OCI-LY3 (cell line): Measurements from ENCODE around the gene PCED1A.

ENCODE experiments used
- H2AFZ ChIP-seq: fragments of 200-600, 300-600 bp; shearing (Covaris generic); 2 replicates; pipeline ENCODE4 v1.6.0; 2014; ENCODE audit warnings: antibody characterized with exemption, low read depth, low read length
- H3K27ac ChIP-seq: fragments of 200-600, 300-600 bp; sonication (generic); 2 replicates; pipeline ENCODE4 v1.5.1; 2014; ENCODE audit warnings: mild to moderate bottlenecking, low read length, moderate library complexity, mixed read lengths
- H3K27me3 ChIP-seq: fragments of 200-600, 300-600 bp; sonication (generic); 2 replicates; pipeline ENCODE4 v1.6.1; 2014; ENCODE audit warnings: low read depth, low read length, mixed read lengths
- H3K36me3 ChIP-seq: fragments of 200-600, 300-600 bp; sonication (generic); replicated peaks from 2 replicates; pipeline ENCODE3; 2014; ENCODE audit warnings: low read depth, low read length, mixed read lengths
- H3K4me1 ChIP-seq: fragments of 300-600, 200-600 bp; sonication (generic); 2 replicates; pipeline ENCODE4 v1.6.1; 2014; ENCODE audit warnings: low read length, mixed read lengths
- H3K4me2 ChIP-seq: fragments of 200-600, 300-600 bp; sonication (generic); 2 replicates; pipeline ENCODE4 v1.6.1; 2014; ENCODE audit warnings: low read length, mixed read lengths
- H3K4me3 ChIP-seq: fragments of 300-600, 200-600 bp; sonication (generic); 2 replicates; pipeline ENCODE4 v1.5.1; 2014; ENCODE audit warnings: antibody characterized with exemption, mild to moderate bottlenecking, low read length, moderate library complexity
- H3K79me2 ChIP-seq: fragments of 300-600, 200-600 bp; shearing (Covaris generic); 2 replicates; pipeline ENCODE4 v1.6.1; 2014; ENCODE audit warnings: mild to moderate bottlenecking, low read length, mixed read lengths
- H3K9ac ChIP-seq: fragments of 300-600, 200-600 bp; shearing (Covaris generic); 2 replicates; pipeline ENCODE4 v1.6.0; 2014; ENCODE audit warnings: mild to moderate bottlenecking, low read length, moderate library complexity
- H3K9me3 ChIP-seq: fragments of 200-600, 300-600 bp; shearing (Covaris generic); 2 replicates; pipeline ENCODE4 v1.6.1; 2014; ENCODE audit warnings: low read length, mixed read lengths; ENCODE audit not compliant: insufficient read depth
- H4K20me1 ChIP-seq: fragments of 200-600, 300-600 bp; sonication (generic); 2 replicates; pipeline ENCODE4 v1.6.1; 2016; ENCODE audit warnings: low read length, mixed read lengths; ENCODE audit not compliant: insufficient read depth
- EZH2phosphoT487 ChIP-seq: fragments of 200-600 bp; shearing (Covaris generic); IDR thresholded peaks from 2 replicates; pipeline ENCODE4 v1.6.1; 2018; ENCODE audit warnings: antibody characterized with exemption, mixed run types, low read depth
- TF ChIP-seq, protein P1 (sequence below): fragments of 200-600, 300-600 bp; sonication (generic); IDR thresholded peaks from 2 replicates; pipeline ENCODE4 v1.5.1; 2014; ENCODE audit warnings: antibody characterized with exemption, low read length, low read depth

PCED1A gene

DNA sequence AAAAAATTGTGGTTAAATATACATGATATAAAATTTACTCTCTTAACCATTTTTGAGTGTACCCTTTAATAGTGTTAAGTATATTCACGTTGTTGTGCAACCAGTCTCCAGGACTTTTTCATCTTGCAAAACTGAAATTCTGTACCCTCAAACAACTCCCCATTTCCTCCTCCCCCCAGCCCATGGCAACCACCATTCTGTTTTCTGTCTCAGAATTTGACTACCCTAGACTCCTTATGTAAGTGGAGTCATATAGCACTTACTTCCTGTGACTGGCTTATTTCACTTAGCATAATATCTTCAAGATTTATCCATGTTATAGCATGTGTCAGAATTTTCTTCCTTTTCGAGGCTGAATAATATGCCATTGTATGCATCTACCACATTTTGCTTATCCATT lies 5.2 kb upstream of the PCED1A start:
- Histone ChIP-seq H3K27me3 (no peaks in the 10 kb centered on the region), H3K36me3 (no peaks in the 10 kb centered on the region), H3K9ac (no peak overlapping the region), H3K27ac (no peak overlapping the region), H3K4me2 (no peak overlapping the region), H3K4me1 (peaks cover 5% of the 10 kb centered on the region), H3K4me3 (no peak overlapping the region), H3K9me3 (no peaks in the 10 kb centered on the region), H4K20me1 (no peaks in the 10 kb centered on the region), H3K79me2 (peaks cover 8% of the 10 kb centered on the region), H2AFZ (no peak overlapping the region)
- TF ChIP-seq, protein P1, sequence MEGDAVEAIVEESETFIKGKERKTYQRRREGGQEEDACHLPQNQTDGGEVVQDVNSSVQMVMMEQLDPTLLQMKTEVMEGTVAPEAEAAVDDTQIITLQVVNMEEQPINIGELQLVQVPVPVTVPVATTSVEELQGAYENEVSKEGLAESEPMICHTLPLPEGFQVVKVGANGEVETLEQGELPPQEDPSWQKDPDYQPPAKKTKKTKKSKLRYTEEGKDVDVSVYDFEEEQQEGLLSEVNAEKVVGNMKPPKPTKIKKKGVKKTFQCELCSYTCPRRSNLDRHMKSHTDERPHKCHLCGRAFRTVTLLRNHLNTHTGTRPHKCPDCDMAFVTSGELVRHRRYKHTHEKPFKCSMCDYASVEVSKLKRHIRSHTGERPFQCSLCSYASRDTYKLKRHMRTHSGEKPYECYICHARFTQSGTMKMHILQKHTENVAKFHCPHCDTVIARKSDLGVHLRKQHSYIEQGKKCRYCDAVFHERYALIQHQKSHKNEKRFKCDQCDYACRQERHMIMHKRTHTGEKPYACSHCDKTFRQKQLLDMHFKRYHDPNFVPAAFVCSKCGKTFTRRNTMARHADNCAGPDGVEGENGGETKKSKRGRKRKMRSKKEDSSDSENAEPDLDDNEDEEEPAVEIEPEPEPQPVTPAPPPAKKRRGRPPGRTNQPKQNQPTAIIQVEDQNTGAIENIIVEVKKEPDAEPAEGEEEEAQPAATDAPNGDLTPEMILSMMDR = no peak
- TF ChIP-seq EZH2phosphoT487 = no peak

DNA sequence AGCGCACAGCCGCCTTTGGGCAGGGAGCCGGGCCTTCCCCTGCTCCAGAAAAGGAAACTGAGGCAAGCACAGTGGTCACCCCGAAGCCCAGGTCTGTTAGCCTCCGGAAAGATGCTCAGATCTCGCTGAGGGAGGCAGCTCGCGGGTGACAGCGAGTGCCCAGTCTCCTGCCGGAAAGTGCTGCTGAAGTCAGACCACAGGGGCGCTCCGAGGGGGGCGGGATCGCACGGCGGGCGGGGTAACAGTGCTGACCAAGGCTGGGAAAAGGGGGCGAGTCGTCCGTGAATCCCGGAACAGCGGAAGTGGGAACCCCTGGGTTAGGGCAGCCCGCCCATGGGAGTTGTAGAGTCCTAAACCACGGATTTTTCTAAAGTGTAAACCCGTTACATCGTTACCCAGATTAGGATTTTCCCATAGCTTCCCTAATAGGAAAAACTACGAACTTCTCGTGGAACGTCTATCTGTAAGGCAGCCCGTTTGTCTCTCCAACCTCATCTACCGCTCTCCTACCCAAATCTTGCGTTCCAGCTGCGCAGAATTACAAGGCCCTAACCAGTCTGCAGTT lies 594 bp upstream of the PCED1A start:
- peaks cover 8% of the 10 kb centered on the region for H3K36me3 ChIP-seq
- H3K27ac ChIP-seq = no peak overlapping the region
- peak overlapping the region; percentile 94 for H3K4me2 ChIP-seq
- H3K79me2 ChIP-seq = peaks cover 8% of the 10 kb centered on the region
- H3K4me3 ChIP-seq = peak overlapping the region; percentile 83
- TF ChIP-seq EZH2phosphoT487 = no peak
- TF ChIP-seq, protein P1 = no peak
- H4K20me1 ChIP-seq = no peaks in the 10 kb centered on the region
- H3K27me3 ChIP-seq = no peaks in the 10 kb centered on the region
- H3K9me3 ChIP-seq = no peaks in the 10 kb centered on the region
- H3K4me1 ChIP-seq = peaks cover 8% of the 10 kb centered on the region
- peak overlapping the region; percentile 59 for H3K9ac ChIP-seq
- peak overlapping the region; percentile 49; the same call in 1 of the 2 replicates for H2AFZ ChIP-seq

DNA sequence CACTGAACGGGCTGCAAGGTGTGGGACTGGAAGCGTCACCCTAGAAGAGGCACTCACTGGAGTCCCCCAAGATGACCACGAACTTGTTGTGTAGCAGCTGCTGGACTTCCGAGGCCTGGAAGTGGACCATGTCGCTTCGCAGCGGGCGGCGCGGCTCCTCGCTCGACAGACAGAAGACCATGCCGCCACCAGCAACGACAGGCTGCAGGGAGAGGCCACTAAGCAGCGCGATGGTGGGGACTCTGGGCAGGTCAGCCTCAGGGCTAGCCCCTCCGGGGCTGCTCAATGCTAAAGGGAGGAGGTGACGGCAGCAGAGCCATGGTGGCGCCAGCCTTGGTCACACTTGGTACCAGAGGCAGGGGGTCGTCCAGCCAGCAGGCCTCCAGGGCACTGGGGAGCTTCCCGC lies 720 bp downstream of the PCED1A start:
- Histone ChIP-seq H3K4me2 (peak overlapping the region; percentile 79), H4K20me1 (no peaks in the 10 kb centered on the region), H3K4me3 (peak overlapping the region; percentile 83), H3K4me1 (peaks cover 8% of the 10 kb centered on the region), H2AFZ (no peak overlapping the region), H3K27me3 (no peaks in the 10 kb centered on the region), H3K27ac (no peak overlapping the region), H3K9me3 (no peaks in the 10 kb centered on the region), H3K79me2 (peaks cover 8% of the 10 kb centered on the region), H3K36me3 (peaks cover 13% of the 10 kb centered on the region), H3K9ac (no peak overlapping the region)
- TF ChIP-seq EZH2phosphoT487 = no peak
- TF ChIP-seq, protein P1 = no peak

DNA sequence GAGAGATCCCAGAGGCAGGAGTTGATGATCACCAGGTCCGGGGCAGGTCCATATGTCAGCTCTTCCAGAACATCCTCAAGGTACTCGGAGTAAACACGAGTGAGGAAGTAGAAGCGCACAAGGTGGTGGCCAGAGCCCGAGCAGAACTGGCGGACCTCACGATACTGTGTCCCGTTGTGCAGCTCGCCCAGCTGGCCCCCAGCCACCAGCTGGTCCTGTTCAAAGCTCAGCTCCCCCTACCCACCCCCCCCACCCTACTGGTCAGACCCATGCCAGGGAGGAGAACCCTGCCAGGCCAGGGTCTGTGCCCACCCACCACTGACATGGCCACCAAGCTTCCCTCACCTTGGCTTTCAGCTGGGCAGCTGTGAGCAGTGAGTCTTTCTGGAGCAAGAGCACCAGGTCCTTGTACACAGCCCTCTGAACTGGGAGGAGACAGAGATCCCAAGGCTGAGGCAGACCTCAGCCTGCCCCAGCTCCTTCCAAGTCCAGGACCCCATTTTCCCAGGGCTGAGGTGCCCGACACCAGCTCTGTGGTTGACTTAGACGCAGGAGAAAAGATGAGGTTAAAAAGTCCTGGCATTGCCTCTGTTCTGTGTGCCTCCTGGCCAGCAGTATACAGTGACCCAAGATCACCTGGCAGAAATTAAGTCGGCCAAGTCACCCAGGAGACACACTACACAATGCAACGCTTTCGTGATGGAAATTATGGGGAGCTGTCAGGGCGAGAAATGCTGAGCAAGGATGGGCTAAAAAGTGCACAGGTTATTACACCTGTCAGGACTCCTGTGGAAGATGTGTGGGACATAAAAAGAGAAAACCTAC lies 1.4 kb downstream of the PCED1A start:
- Histone ChIP-seq H3K9ac (no peak overlapping the region), H4K20me1 (no peaks in the 10 kb centered on the region), H3K36me3 (peaks cover 20% of the 10 kb centered on the region), H3K4me2 (peak overlapping the region; percentile 79; the same call in 1 of the 2 replicates), H3K27ac (no peak overlapping the region), H3K4me1 (peaks cover 8% of the 10 kb centered on the region), H2AFZ (no peak overlapping the region), H3K4me3 (no peak overlapping the region), H3K27me3 (no peaks in the 10 kb centered on the region), H3K79me2 (peaks cover 8% of the 10 kb centered on the region), H3K9me3 (no peaks in the 10 kb centered on the region)
- no peak for TF ChIP-seq EZH2phosphoT487
- TF ChIP-seq, protein P1 = no peak
